GM23248 (cell line): ENCODE measurements around the gene NKAIN2. TPM values are rescaled to one million over a fixed set of nuclear protein-coding genes. Genes with fewer than 3 reads are reported as not detected.

Experiments
- DNase-seq: peaks from one replicate; pipeline ENCODE4 v3.0.0-alpha.2; 2015
- H2AFZ ChIP-seq: fragments of 200-600 bp; sonication (generic); 2 replicates; pipeline ENCODE4 v1.6.1; 2016; ENCODE audit warnings: antibody characterized with exemption
- H3F3A ChIP-seq: fragments of 200-600 bp; sonication (generic); 2 replicates; pipeline ENCODE4 v1.6.1; 2016; ENCODE audit warnings: mild to moderate bottlenecking, antibody characterized with exemption, mixed run types; ENCODE audit not compliant: insufficient read depth
- H3K27ac ChIP-seq: fragments of 200-600 bp; sonication (generic); 2 replicates; pipeline ENCODE4 v1.5.1; 2016; ENCODE audit warnings: mild to moderate bottlenecking
- H3K27me3 ChIP-seq: fragments of 200-600 bp; sonication (generic); replicated peaks from 2 replicates; pipeline ENCODE4 v1.6.1; 2016; ENCODE audit warnings: mild to moderate bottlenecking; ENCODE audit not compliant: insufficient read depth
- H3K36me3 ChIP-seq: fragments of 200-600 bp; sonication (generic); 2 replicates; pipeline ENCODE4 v1.6.1; 2016; ENCODE audit warnings: low read depth, mild to moderate bottlenecking
- H3K4me1 ChIP-seq: fragments of 200-600 bp; sonication (generic); 2 replicates; pipeline ENCODE4 v1.6.1; 2016; ENCODE audit warnings: mild to moderate bottlenecking; ENCODE audit not compliant: insufficient read depth
- H3K4me2 ChIP-seq: fragments of 200-600 bp; sonication (generic); one replicate; pipeline ENCODE4 v1.6.1; 2016; ENCODE audit warnings: mild to moderate bottlenecking; ENCODE audit not compliant: unreplicated experiment
- H3K4me3 ChIP-seq: fragments of 200-600 bp; sonication (generic); 2 replicates; pipeline ENCODE4 v1.5.1; 2016; ENCODE audit warnings: mild to moderate bottlenecking
- H3K79me2 ChIP-seq: fragments of 200-600 bp; sonication (generic); 2 replicates; pipeline ENCODE4 v1.6.1; 2016; ENCODE audit warnings: mild to moderate bottlenecking; ENCODE audit not compliant: insufficient read depth
- H3K9ac ChIP-seq: fragments of 200-600 bp; sonication (generic); 2 replicates; pipeline ENCODE4 v1.6.1; 2016; ENCODE audit warnings: mild to moderate bottlenecking
- H3K9me2 ChIP-seq: fragments of 200-600 bp; sonication (generic); 2 replicates; pipeline ENCODE4 v1.6.1; 2016; ENCODE audit warnings: mixed run types, mild to moderate bottlenecking, moderate library complexity; ENCODE audit not compliant: insufficient read depth
- H3K9me3 ChIP-seq: fragments of 200-600 bp; sonication (generic); one replicate; pipeline ENCODE4 v1.6.1; 2017; ENCODE audit warnings: low read depth
- H4K20me1 ChIP-seq: fragments of 200-600 bp; sonication (generic); 2 replicates; pipeline ENCODE4 v1.6.0; 2016; ENCODE audit not compliant: insufficient read depth
- EZH2 ChIP-seq: fragments of 200-600 bp; sonication (generic); IDR thresholded peaks from 2 replicates; pipeline ENCODE4 v1.6.1; 2018; ENCODE audit warnings: antibody characterized with exemption, mild to moderate bottlenecking; ENCODE audit not compliant: insufficient read depth, poor library complexity, severe bottlenecking
- EZH2phosphoT487 ChIP-seq: fragments of 200-600 bp; sonication (generic); IDR thresholded peaks from 2 replicates; pipeline ENCODE4 v1.6.1; 2018; ENCODE audit warnings: antibody characterized with exemption, moderate library complexity, mild to moderate bottlenecking, low read depth; ENCODE audit not compliant: insufficient read depth
- WGBS, 2 experiments: methylation state at CpG; one replicate each; pipeline ENCODE4 v1.1.6; 2015 to 2017; ENCODE audit warnings: low lambda C conversion rate in 2 of 2, low coverage in 1 of 2; ENCODE audit errors: missing lambda C conversion rate in 2 of 2; 5-methylcytosine and 5-hydroxymethylcytosine counted together
- in situ Hi-C: fragments of 300-500 bp; cut with MboI; formaldehyde crosslinking; loops from 2 replicates; pipeline ENCODE4 v1.15.0; 2020
- polyA plus RNA-seq: library from polyadenylated mRNA; unstranded; fragments of >200 nt; fragmentation: Nextera tagmentation; extraction: Ambion mirVana; gene quantifications from 2 replicates; pipeline ENCODE4 v1.2.1, GENCODE V29; 2016
- total RNA-seq: library from RNA; depleted of rRNA; stranded (reverse); fragments of >200 nt; shearing (Covaris generic); gene quantifications from 2 replicates; pipeline ENCODE4 v1.2.3, GENCODE V29; 2014

The NKAIN2 gene
- total and polyA plus RNA-seq, 2 experiments from 2014 or later, result not detected

- Histone ChIP-seq H3K36me3 (no peaks in the 10 kb centered on the region), H3K9me2 (no peaks in the 10 kb centered on the region), H3K4me2 (no peak overlapping the region), H3K27ac (no peak overlapping the region), H3K27me3 (no peaks in the 10 kb centered on the region), H3K4me1 (no peaks in the 10 kb centered on the region), H4K20me1 (no peaks in the 10 kb centered on the region), H2AFZ (no peak overlapping the region), H3K9me3 (no peaks in the 10 kb centered on the region), H3K79me2 (no peaks in the 10 kb centered on the region), H3K9ac (no peak overlapping the region), H3K4me3 (no peak overlapping the region), H3F3A (no peaks in the 10 kb centered on the region)
- in situ Hi-C loops, result no loop called here
- 56 to 57% methylated on average over 2 of the region's 2 CpGs for WGBS, 2 experiments
- DNase-seq, result no peak
- TF ChIP-seq EZH2 (no peak), EZH2phosphoT487 (no peak)
Measured at GRCh38 chr6:124812067-124812466, 1008.4 kb downstream of the NKAIN2 start.

- Histone ChIP-seq H3K79me2 (no peaks in the 10 kb centered on the region), H3K9me3 (no peaks in the 10 kb centered on the region), H3F3A (no peaks in the 10 kb centered on the region), H3K9ac (no peak overlapping the region), H3K4me2 (no peak overlapping the region), H2AFZ (no peak overlapping the region), H4K20me1 (no peaks in the 10 kb centered on the region), H3K4me1 (no peaks in the 10 kb centered on the region), H3K9me2 (no peaks in the 10 kb centered on the region), H3K27me3 (no peaks in the 10 kb centered on the region), H3K4me3 (no peak overlapping the region), H3K27ac (no peak overlapping the region), H3K36me3 (no peaks in the 10 kb centered on the region)
- 41 to 49% methylated on average over 4 of the region's 4 CpGs for WGBS, 2 experiments
- no peak for DNase-seq
- in situ Hi-C loops, result no loop called here
- TF ChIP-seq EZH2 (no peak), EZH2phosphoT487 (no peak)
Measured at GRCh38 chr6:124819346-124819745, 1015.7 kb downstream of the NKAIN2 start.

GRCh38 chr6:124822204-124822613 is 1018.5 kb downstream of the NKAIN2 start:
- no peaks in the 10 kb centered on the region for H3K4me1 ChIP-seq
- H3K4me2 ChIP-seq, result no peak overlapping the region
- H4K20me1 ChIP-seq, result no peaks in the 10 kb centered on the region
- no peak overlapping the region for H3K9ac ChIP-seq
- no peaks in the 10 kb centered on the region for H3K9me3 ChIP-seq
- DNase-seq, result no peak
- no peak overlapping the region for H2AFZ ChIP-seq
- no peaks in the 10 kb centered on the region for H3K36me3 ChIP-seq
- in situ Hi-C loops, result no loop called here
- no peaks in the 10 kb centered on the region for H3K27me3 ChIP-seq
- H3F3A ChIP-seq, result no peaks in the 10 kb centered on the region
- no peak overlapping the region for H3K27ac ChIP-seq
- H3K4me3 ChIP-seq, result no peak overlapping the region
- no peaks in the 10 kb centered on the region for H3K79me2 ChIP-seq
- TF ChIP-seq EZH2, result no peak
- no peak for TF ChIP-seq EZH2phosphoT487
- H3K9me2 ChIP-seq, result no peaks in the 10 kb centered on the region

- H3K9me3 ChIP-seq, result no peaks in the 10 kb centered on the region
- H3K36me3 ChIP-seq, result no peaks in the 10 kb centered on the region
- H3K9me2 ChIP-seq, result no peaks in the 10 kb centered on the region
- H3K4me2 ChIP-seq, result no peak overlapping the region
- H4K20me1 ChIP-seq, result no peaks in the 10 kb centered on the region
- no peaks in the 10 kb centered on the region for H3K27me3 ChIP-seq
- no peak overlapping the region for H3K27ac ChIP-seq
- in situ Hi-C loops, result no loop called here
- no peak overlapping the region for H3K9ac ChIP-seq
- H3K79me2 ChIP-seq, result no peaks in the 10 kb centered on the region
- TF ChIP-seq EZH2phosphoT487, result no peak
- TF ChIP-seq EZH2, result no peak
- no peak for DNase-seq
- H3K4me3 ChIP-seq, result no peak overlapping the region
- no peaks in the 10 kb centered on the region for H3K4me1 ChIP-seq
- WGBS, 2 experiments, result 39 to 49% methylated on average over 3 of the region's 3 CpGs
- H2AFZ ChIP-seq, result no peak overlapping the region
- no peaks in the 10 kb centered on the region for H3F3A ChIP-seq
Measured at GRCh38 chr6:124822721-124823120, 1019.1 kb downstream of the NKAIN2 start.
